SH-SY5Y (cell line): Measurements from ENCODE around the gene PCDHA9.
"Not testable (repeated sequence)": the region's sequence is repeated elsewhere in the genome, so short reads cannot be mapped to it uniquely, and the experiment has no call there.

ENCODE experiments used
- GATA2 ChIP-seq: IDR thresholded peaks from 2 replicates; pipeline ENCODE4 v1.6.1; 2011; ENCODE audit warnings: mild to moderate bottlenecking, low read depth, low read length
- GATA3 ChIP-seq: IDR thresholded peaks from 2 replicates; pipeline ENCODE4 v1.6.1; 2011; ENCODE audit warnings: low read depth, mild to moderate bottlenecking, low read length, moderate library complexity

PCDHA9 gene, protein sequence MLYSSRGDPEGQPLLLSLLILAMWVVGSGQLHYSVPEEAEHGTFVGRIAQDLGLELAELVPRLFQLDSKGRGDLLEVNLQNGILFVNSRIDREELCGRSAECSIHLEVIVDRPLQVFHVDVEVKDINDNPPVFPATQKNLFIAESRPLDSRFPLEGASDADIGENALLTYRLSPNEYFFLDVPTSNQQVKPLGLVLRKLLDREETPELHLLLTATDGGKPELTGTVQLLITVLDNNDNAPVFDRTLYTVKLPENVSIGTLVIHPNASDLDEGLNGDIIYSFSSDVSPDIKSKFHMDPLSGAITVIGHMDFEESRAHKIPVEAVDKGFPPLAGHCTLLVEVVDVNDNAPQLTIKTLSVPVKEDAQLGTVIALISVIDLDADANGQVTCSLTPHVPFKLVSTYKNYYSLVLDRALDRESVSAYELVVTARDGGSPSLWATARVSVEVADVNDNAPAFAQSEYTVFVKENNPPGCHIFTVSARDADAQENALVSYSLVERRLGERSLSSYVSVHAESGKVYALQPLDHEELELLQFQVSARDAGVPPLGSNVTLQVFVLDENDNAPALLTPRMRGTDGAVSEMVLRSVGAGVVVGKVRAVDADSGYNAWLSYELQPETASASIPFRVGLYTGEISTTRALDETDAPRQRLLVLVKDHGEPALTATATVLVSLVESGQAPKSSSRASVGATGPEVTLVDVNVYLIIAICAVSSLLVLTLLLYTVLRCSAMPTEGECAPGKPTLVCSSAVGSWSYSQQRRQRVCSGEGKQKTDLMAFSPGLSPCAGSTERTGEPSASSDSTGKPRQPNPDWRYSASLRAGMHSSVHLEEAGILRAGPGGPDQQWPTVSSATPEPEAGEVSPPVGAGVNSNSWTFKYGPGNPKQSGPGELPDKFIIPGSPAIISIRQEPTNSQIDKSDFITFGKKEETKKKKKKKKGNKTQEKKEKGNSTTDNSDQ

DNA sequence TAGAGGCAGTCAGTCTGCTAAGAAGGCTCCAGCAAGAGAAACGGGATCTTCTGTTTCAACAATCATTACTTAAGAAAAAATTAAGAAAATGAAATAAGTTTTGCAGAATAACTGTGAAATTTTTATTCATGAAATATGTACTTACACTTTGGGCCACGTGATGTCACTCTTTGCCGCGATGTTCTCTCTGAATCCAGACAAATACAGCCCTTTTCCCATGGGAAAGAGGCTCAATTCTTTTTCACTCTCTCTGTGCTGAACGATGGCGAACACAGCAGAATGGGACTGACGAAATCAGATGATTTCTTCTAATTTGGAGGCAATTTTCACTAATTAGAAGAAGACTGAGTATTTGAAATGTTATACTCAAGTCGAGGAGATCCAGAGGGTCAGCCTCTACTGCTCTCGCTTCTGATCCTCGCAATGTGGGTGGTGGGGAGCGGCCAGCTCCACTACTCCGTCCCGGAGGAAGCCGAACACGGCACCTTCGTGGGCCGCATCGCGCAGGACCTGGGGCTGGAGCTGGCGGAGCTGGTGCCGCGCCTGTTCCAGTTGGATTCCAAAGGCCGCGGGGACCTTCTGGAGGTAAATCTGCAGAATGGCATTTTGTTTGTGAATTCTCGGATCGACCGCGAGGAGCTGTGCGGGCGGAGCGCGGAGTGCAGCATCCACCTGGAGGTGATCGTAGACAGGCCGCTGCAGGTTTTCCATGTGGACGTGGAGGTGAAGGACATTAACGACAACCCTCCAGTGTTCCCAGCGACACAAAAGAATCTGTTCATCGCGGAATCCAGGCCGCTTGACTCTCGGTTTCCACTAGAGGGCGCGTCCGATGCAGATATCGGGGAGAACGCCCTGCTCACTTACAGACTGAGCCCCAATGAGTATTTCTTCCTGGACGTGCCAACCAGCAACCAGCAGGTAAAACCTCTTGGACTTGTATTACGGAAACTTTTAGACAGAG is at the start of gene PCDHA9:
Gene PCDHA9 (plus strand): TSS at position 244 of the 964 bp plus-strand sequence. CDS start 114 bp downstream, at position 358.
- TF ChIP-seq GATA2, GATA3: not testable (repeated sequence)

DNA sequence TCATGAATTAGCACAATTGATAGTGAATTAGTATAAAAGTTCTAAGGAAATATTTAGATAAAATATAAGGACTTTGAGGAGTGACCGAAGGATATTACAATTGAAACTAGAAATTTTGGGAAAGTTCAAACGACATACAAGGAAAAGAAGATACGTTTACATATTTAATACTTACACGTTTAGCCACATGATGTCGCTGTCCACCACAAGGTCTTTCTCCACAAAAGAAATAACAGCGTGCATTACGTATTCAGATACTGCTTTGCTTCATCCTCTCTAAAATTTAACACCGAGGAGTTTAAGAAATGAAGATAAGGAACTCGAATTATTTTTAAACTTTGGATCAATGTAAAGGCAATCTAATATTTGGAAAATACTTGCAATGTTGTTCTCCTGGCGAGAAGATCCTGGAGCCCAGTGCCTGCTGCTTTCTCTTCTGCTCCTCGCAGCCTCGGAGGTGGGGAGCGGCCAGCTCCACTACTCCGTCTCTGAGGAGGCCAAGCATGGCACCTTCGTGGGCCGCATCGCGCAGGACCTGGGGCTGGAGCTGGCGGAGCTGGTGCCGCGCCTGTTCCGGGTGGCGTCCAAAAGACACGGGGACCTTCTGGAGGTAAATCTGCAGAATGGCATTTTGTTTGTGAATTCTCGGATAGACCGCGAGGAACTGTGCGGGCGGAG is 47.2 kb upstream of the PCDHA9 start, which contains the start of gene PCDHA3:
Gene PCDHA3 (plus strand): TSS at position 242 of the 678 bp plus-strand sequence.
- no peak for TF ChIP-seq GATA3
- TF ChIP-seq GATA2, result no peak

DNA sequence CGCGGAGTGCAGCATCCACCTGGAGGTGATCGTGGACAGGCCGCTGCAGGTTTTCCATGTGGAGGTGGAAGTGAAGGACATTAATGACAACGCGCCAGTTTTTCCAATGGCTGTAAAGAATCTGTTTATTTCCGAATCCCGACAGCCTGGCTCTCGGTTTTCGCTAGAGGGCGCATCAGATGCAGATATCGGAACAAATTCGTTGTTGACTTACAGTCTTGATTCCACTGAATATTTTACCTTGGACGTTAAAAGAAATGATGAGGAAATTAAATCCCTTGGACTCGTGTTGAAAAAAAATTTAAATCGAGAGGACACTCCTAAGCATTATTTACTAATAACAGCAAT is 46.7 kb upstream of the PCDHA9 start:
- TF ChIP-seq GATA3, result no peak
- TF ChIP-seq GATA2, result no peak

DNA sequence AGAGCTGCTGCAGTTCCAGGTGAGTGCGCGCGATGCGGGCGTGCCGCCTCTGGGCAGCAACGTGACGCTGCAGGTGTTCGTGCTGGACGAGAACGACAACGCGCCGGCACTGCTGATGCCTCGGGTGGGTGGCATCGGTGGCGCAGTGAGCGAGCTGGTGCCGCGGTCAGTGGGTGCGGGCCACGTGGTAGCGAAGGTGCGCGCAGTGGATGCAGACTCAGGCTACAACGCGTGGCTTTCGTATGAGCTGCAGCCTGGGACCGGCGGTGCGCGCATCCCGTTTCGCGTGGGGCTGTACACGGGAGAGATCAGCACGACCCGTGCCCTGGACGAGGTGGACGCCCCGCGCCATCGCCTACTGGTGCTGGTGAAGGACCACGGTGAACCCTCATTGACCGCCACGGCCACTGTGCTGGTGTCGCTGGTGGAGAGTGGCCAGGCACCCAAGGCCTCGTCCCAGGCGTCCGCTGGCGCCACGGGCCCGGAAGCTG is 45.4 kb upstream of the PCDHA9 start:
- TF ChIP-seq GATA3, result no peak
- TF ChIP-seq GATA2, result no peak

DNA sequence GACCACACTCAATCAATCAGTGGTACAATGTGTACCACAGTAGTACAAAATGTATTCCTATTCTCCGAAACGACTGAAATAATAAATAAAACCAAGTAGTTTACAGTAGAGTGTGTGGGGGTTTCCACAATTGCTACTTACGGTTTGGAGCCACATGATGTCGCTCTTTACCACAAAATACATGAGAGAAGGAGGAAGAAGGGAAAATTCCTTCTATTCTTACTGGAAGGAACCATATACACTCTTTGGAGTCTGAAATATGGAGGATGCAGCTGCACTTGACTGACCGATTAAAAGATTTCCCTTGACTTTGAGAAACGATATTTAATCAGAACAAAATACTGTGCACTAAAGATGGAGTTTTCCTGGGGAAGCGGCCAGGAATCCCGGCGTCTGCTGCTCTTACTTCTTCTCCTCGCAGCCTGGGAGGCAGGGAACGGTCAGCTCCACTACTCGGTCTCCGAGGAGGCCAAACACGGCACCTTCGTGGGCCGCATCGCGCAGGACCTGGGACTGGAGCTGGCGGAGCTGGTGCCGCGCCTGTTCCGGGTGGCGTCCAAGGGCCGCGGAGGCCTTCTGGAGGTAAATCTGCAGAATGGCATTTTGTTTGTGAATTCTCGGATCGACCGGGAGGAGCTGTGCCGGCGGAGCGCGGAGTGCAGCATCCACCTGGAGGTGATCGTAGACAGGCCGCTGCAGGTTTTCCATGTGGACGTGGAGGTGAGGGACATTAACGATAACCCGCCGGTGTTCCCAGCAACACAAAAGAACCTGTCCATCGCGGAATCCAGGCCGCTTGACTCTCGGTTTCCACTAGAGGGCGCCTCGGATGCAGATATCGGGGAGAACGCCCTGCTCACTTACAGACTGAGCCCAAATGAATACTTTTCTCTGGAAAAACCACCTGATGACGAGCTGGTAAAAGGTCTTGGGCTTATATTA is 41.1 kb upstream of the PCDHA9 start, which contains the start of gene PCDHA4:
Gene PCDHA4 (plus strand): TSS at position 235 of the 942 bp plus-strand sequence.
- TF ChIP-seq GATA3, result no peak
- no peak for TF ChIP-seq GATA2

DNA sequence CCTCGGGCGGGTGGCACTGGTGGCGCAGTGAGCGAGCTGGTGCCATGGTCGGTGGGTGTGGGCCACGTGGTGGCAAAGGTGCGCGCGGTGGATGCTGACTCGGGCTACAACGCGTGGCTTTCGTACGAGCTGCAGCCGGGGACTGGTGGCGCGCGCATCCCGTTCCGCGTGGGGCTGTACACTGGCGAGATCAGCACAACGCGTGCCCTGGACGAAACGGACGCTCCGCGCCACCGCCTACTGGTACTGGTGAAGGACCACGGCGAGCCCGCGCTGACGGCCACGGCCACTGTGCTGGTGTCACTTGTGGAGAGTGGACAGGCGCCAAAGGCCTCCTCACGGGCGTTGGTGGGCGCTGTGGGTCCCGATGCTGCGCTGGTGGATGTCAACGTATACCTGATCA is 39.3 kb upstream of the PCDHA9 start:
- TF ChIP-seq GATA2 (no peak), GATA3 (no peak)

DNA sequence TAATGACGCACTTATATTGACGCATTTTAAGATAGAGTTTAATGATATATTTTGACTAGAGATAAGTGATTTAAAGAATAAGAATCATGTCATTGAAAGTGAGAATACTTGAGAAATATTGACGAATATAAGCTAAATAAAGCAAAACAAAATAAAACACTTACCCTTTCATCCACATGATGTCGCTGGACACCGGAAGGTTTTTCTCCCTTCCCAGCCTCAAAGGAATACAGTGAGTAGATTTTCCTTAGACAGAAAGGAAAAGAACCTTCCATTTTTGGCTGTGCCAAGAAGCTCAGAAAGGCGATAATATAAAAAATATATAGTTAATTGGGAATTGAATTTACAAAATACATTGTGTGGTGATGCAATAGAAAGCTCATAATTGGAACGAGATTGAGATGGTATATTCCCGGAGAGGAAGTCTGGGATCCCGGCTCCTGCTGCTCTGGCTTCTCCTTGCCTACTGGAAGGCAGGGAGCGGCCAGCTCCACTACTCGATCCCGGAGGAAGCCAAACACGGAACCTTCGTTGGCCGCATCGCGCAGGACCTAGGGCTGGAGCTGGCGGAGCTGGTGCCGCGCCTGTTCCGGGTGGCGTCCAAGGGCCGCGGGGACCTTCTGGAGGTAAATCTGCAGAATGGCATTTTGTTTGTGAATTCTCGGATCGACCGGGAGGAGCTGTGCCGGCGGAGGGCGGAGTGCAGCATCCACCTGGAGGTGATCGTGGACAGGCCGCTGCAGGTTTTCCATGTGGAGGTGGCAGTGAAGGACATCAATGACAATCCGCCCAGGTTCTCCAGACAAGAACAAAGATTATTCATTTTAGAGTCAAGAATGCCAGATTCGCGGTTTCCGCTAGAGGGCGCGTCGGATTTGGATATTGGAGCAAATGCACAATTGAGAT is 26.6 kb upstream of the PCDHA9 start, which contains the start of gene PCDHA5:
Gene PCDHA5 (plus strand): TSS at position 239 of the 906 bp plus-strand sequence.
- TF ChIP-seq GATA3, result no peak
- TF ChIP-seq GATA2, result no peak

DNA sequence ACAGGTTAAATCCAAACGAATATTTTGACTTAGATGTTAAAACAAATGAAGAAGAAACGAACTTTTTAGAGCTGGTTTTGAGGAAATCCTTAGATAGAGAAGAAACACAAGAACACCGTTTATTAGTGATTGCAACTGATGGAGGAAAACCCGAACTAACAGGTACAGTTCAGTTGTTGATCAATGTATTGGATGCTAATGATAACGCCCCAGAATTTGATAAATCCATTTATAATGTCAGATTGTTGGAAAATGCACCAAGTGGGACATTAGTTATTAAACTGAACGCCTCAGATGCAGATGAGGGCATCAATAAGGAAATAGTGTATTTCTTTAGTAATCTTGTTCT is 25.9 kb upstream of the PCDHA9 start:
- TF ChIP-seq GATA2 (no peak), GATA3 (no peak)

DNA sequence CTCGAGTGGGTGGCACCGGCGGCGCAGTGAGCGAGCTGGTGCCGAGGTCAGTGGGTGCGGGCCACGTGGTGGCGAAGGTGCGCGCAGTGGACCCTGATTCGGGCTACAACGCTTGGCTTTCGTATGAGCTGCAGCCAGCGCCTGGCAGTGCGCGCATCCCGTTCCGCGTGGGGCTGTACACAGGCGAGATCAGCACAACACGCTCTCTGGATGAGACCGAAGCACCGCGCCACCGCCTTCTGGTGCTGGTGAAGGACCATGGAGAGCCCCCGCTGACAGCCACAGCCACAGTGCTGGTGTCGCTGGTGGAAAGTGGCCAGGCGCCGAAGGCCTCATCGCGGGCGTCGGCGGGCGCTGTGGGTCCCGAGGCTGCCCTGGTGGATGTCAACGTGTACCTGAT is 24.7 kb upstream of the PCDHA9 start:
- TF ChIP-seq GATA3 (no peak), GATA2 (no peak)

DNA sequence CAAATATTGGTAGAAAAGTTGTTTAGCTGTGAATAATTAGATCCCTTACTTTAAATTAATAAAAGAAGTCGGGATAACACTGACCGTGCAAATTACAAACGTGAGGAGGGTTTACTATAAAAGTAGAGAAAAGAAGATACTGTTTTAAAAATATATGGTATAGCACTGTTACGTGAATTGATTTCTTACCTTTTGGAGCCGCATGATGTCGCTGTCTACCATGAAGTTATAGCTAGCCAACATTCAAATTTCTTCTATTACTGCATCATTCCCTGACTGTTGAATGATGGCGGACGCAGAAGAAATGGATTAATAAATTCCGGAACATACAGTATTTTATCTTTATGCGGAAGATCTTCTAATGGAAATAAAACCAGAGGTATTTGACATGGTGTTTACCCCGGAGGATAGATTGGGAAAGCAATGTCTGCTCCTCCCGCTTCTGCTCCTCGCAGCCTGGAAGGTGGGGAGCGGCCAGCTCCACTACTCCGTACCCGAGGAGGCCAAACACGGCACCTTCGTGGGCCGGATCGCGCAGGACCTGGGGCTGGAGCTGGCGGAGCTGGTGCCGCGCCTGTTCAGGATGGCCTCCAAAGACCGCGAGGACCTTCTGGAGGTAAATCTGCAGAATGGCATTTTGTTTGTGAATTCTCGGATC is 20.3 kb upstream of the PCDHA9 start, which contains the start of gene PCDHA6:
Gene PCDHA6 (plus strand): TSS at position 257 of the 658 bp plus-strand sequence. CDS start 132 bp downstream, at position 389.
- TF ChIP-seq GATA2, result no peak
